Activated T-cell treated with anti-CD3 and anti-CD28 coated beads, Interleukin-2, amount 50 U/mL, for 48 hours (primary cell): ENCODE measurements around the gene FEM1C.

Source experiments
- DNase-seq, 2 experiments: peaks; one replicate each; pipeline ENCODE4 v3.0.0-alpha.2; 2020

FEM1C gene

DNA sequence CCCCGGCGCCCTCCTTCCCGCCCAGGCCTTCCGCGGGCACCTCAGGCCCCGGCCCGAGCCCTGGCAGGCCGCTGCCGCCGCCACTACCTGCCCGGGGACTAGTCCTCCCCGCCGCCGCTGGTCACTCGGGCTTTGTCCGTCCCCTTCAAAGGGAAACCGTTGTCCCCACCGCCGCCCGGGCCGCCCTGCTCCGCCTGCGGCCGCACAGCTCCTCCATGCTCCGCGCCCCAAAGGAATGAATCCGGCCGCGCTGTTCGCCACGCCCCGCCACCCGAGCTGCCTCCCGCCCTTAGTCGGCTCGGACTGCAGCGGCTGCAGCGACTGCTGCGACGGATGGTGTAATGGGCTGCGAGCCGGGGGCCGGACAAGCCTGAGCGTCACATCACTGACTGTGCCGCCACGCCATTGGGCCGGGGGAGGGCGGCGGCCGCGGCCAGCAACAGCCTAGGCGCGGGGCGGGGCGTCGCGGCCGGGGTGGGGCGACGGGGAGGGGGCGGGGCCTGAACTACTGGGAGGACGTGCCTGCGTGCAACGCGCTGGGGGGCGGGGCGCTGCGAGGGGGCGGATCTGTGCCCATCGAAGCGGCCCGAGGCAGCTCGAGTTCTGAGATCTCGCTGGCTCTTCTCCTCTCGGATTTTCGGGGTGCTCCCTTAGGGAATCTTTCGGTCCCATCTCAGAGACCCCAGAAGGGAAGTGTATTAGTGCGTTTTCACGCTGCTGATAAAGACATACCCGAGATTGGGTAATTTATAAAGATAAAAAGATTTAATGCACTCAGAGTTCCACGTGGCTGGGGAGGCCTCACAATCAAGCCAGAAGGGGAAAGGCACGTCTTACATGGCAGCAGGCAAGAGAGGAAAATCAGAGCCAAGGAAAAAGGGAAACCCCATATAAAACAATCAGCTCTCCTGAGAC is at the start of gene FEM1C:
Gene FEM1C, minus strand, starts transcription at position 340 of the 915 bp plus-strand sequence. CDS start 1,282 bp downstream, outside the sequence.
- DNase-seq: peak; percentile 95 to 98

DNA sequence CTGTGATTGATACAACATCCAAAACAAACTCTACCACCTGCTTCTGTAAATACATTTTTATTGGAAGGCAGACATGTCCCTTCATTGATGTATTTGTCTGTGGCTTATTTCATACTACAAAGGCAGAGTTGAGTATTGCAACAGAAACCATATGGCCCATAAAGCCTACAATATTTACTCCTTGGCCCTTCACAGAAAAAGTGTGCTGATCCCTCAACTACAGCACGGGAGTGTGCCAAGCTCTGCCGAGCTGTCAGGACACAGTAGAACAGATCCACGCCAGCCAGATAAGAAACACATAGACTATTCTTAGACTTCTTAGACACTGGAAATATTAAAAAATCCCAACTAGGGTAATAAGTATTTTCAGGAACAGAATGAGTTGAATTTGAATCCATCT is 44.5 kb upstream of the FEM1C start:
- DNase-seq: no peak

- DNase-seq: no peak
Measured at GRCh38 chr5:115588640-115589039, 44.1 kb upstream of the FEM1C start.

DNA sequence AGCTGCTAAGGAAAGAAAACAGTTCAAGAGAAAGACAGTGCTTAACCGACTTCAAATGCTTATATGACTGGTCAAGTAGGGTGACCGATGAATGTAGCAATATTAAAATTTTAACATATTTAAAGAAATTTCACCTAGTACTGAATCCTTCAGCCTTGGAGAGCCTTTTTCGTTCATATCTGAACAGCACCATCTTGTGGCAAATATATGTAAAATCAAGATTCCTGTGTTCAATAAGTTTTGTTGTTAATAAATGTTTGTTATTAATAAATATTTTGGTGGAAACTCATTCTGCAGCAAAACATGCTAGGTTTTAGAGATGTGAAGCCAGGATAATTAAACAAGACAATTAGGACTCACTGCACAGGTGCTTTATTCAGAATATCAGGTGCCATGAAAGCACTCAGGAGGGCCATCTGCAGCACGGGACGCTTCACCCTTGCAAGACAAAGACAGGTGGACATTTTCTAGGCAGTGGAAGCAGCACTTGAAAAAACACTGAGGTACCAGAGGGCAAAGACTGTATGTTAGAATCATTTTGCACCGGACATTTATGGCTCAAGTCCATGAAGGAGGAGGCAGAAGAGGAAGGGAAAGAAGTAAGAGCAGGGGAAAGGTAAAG is 42.1 kb upstream of the FEM1C start:
- DNase-seq: no peak

DNA sequence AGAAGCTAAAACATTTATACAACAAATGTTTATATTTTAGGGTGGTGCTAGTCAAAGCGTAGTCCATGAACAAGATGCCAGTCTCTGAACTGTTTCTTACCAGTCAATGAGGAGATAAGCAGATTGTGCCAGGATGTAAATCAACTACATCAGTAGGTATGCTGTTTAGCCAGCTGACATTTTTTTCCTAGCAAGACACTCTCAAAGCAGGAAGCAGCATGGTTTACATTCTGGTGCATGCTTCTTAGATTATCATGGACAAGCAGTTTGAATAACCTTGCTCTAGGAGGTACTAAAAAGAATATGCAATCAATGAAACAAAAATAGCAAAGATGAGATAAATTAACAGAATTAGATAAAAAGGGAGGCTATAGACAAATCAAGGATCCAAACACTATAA is 40.7 kb upstream of the FEM1C start:
- no peak for DNase-seq

DNA sequence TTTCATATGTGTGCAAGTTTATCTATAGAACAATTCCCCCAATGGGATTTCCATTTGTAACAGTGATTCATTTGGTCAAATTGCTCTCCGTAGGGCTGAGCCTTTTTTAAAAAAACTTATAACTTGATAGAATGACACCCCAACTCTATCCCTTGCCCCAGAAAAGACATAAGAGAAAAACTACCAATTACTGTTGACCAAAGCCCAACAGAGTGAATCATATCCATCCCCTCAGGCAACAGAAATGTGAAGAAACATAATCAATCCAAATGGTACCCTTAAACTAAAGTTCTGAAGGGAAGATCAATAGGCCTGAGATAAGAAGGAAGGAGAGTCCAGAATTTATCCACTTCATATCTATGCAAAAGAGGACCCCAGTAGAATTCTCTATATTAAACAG is 39.9 kb upstream of the FEM1C start:
- DNase-seq: no peak

DNA sequence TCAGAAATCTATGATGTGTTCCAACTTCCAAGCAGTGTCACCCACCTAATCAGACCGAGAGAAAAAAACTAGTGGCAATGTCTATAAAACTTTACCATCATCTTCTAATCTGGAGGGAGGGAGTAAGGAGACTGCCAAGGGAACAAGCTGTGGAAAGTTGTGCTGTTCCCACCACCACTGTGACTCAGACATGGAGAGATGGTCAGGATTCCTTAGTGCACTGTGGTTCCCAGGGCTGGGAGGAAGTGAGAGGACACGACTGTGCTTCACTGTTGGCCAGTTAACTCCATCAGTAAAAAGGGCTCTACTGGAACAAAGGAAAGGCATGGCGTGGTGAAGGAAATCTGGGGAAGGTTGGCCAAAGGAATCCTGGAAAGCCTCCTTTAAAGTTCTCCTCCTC is 38.9 kb upstream of the FEM1C start:
- DNase-seq: no peak

DNA sequence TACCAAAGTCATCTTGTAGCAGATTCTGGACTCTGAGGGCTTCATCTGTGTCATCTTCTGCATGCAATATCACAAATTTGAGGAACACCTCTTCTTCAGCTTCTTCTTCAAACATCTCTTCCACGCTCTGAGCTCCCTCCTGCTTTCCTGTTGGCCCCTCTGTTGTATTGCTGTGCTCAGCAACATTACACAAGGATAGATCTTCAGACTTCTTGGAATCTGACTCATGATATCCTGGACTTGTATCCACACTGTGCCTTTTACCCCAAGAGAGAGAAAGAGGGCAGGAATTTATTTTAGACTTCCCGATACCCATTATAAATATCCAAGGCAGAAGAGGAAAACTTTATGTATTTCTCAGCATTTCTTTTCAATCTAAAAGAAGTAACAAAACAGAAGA is 36.4 kb upstream of the FEM1C start:
- DNase-seq: no peak

DNA sequence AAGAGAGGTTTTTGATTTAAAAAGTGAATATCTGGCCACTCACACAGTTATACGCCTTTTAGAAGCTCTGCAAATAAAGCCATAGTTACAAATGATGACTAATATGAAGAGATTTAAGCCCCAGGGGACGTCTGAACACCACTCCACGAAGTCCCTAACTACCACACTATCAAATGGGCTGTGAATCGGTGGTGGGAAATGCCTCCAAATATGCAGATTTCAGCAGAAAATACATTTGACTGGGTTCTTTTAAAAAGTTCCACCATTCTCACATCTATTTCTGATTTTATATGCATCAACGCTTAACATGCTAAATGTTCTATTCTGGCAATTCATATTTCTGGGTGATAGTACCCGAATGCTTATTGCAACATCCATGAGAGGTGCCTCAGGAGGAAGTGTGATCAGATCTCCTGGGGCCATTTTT is 35.2 kb upstream of the FEM1C start:
- no peak for DNase-seq

DNA sequence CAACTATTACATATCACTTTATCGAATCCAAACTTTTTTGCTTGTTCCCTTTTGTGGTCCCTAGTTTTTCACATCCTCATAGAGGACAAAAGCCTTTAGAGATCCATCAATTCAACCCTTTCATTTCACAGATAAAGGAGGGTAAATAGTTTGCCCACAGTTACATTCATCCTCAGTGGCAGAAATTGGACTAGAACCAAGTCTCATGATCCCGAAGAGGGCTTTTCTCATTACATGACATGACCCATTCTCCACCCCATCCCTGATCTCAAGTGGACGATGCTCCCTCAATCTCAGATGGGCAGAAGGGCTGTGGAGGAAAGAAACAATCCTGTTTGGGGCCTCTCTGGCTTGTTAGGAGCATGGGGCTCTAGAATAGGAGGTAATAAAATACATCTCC is 34.6 kb upstream of the FEM1C start:
- no peak for DNase-seq

- no peak for DNase-seq
Measured at GRCh38 chr5:115578657-115579056, 34.1 kb upstream of the FEM1C start.

DNA sequence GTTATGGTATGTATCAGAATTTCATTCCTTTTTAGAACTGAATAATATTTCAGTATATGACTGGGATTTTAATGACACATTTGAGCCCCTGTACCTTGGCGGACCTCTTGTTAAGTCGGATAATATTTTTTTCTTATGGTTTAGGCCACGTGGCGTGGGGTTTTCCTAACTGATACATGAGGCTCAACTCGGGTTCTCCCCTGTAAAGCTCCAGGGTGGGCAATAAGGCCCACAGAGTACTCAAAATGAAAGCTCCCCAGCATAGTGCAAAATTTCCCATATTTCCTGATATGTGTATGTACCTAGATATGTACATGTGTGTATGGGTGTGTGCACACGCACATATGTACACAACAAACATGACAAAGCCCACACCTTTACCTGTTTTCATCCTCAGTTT is 33.2 kb upstream of the FEM1C start:
- DNase-seq: no peak

DNA sequence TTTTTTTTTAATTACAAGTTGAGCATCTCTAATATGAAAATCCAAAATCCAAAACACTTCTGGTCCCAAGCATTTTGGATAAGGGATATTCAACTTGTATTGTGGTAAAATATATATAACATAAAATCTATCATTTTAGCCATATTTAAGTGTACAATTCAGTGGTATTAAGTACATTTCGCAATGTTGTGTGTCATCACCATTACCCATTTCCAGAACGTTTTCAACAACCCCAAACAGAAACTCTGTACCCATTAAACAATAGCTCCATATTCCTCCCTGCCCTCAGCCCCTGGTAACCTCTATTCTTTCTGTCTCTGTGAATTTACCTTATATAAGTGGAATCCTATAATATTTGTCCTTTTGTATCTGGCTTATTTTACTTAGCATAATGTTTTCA is 32.8 kb upstream of the FEM1C start:
- no peak for DNase-seq

GRCh38 chr5:115575167-115576070 is 30.8 kb upstream of the FEM1C start:
- no peak for DNase-seq

- no peak for DNase-seq
Measured at GRCh38 chr5:115573133-115573532, 28.6 kb upstream of the FEM1C start.

GRCh38 chr5:115571441-115571878 is 26.9 kb upstream of the FEM1C start:
- no peak for DNase-seq

- no peak for DNase-seq
Measured at GRCh38 chr5:115568668-115569067, 24.1 kb upstream of the FEM1C start.

GRCh38 chr5:115565233-115565632 is 20.7 kb upstream of the FEM1C start:
- DNase-seq: no peak

DNA sequence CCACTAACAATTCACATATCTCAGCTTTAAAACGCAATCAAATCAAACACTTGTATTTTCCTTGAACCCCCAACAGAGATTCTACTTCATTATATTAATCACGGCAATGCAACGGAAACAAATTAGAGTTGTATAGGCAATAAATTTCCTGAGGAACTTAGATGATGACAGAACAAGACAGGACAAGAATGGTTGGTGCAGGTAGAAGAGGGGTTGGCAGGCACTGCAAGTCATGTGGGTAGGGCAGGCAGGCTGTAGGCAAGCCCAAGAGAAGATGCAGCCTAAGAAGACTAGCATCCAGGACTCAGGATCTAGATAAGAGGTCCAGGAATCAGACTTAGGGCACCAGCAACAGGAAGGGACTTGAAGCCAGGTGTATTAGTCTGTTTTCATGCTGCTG is 16.6 kb upstream of the FEM1C start:
- DNase-seq: no peak

DNA sequence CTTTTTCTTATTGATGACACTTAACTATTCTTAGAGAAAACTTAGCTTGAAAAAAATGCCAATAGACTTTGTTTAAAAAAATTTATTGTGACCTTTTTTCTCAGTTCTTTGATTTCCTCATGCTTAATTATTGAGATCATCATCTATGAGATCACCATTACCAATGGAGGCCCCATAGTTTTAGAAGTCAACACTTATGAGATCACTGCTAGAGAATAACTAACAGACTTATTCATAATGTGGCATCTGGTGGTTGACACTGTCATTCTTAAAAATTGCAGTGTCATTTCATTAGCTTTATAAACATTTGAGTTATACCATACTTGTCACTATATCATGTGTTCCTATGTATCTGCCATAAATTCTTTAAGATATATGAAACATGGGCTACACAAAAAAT is 14.9 kb upstream of the FEM1C start:
- DNase-seq: no peak

DNA sequence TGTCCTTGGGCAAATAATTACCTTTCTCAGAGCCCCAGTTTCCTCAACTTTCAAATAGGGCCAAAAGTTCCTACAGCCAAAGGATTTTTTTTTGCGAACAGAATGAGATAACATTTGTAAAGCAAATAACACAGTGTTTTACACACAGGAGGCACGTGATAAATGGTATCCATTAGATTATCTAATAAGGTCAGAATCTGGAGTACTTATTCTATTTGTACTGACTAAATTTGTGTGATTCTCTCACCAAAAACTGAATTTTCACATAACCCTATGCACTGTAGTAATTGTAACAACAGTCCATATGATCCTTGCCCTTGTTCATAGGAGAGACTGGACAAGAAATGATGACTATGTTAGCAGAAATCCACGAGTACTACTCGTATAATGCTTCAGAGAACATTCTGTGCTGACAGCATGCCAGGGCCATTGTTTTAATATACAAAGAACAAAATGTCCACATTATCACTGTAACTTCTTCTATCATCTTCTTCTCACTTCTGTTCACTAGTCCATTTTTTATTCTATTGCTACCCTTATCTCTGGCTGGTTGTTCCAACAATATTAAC is 13.9 kb upstream of the FEM1C start:
- no peak for DNase-seq

GRCh38 chr5:115557667-115558387 is 13.3 kb upstream of the FEM1C start:
- DNase-seq: no peak
